ENCODE results near the gene INAFM1. TPM values are rescaled to one million over a fixed set of nuclear protein-coding genes. Genes with fewer than 3 reads are reported as not detected.

The INAFM1 gene
- polyA plus RNA-seq (2011; rRNA removed) (2.2 and 2.9 TPM in 2 replicates), polyA minus RNA-seq (2011; rRNA and poly(A)+ RNA removed) (1.00 and 1.8 TPM in 2 replicates)

DNA sequence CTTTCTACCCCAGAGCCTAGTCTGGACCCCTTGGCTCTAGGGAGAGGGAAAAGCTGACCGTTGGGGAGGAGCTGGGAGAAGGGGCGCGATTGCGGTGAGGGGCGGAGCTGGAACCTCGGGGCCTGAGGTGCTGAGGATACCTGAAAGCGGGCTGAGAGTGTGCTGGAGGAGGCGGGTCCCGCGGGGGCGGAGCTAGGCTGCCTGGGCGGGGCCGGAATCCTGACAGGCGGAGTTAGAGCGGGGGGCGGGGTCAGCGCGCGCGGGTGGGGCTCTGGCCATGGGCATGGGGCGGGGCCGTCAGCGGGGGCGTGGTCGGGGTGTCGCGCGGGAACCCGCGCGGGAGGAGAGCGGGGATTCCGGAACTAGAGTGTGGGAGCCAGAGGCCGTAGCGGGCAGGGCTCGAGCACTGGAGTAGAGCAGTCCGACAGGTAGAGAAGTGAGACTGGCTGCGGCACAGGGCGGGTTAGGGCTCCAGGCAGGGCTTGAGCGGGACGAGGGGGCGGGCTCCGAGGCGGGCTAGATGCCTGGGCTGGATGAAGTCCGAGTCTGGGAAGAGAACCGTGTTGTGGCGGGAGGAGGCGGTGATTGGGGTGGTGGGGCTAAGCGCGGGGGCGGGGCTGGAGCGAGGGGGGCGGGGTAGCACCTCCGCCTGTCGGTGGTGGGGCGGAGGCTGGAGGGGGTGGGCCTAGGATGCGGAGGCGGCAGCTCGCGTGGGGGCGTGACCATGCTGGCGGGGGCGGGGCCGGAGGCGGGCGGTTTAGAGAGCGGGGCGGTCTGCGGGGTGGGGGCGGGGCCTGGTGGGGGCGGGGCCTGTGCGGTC, at the start of gene INAFM1:
Gene INAFM1, plus strand, starts transcription at position 815 of the 820 bp plus-strand sequence. CDS start 35 bp downstream, outside the sequence.
- TF ChIP-seq, protein P1, sequence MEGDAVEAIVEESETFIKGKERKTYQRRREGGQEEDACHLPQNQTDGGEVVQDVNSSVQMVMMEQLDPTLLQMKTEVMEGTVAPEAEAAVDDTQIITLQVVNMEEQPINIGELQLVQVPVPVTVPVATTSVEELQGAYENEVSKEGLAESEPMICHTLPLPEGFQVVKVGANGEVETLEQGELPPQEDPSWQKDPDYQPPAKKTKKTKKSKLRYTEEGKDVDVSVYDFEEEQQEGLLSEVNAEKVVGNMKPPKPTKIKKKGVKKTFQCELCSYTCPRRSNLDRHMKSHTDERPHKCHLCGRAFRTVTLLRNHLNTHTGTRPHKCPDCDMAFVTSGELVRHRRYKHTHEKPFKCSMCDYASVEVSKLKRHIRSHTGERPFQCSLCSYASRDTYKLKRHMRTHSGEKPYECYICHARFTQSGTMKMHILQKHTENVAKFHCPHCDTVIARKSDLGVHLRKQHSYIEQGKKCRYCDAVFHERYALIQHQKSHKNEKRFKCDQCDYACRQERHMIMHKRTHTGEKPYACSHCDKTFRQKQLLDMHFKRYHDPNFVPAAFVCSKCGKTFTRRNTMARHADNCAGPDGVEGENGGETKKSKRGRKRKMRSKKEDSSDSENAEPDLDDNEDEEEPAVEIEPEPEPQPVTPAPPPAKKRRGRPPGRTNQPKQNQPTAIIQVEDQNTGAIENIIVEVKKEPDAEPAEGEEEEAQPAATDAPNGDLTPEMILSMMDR (IDR thresholded peaks at IDR 0.05; ENCODE audit: insufficient read depth, low read depth, low read length): no peak
- POLR2A ChIA-PET: interaction anchor here (0.5 to 2.0 kb wide), 5 partner anchors 17 to 544 kb away, joined by 3 to 15 read pairs (median 3); partner anchors contain the start of gene CCDC9
- H3K27me3 ChIP-seq (ENCODE audit: control insufficient read depth, insufficient read depth, low read length): no peaks in the 10 kb centered on the region
- H3K4me3 ChIP-seq (ENCODE audit: low read depth, low read length): peak within 1 kb of the TSS; percentile 78
- H3K36me3 ChIP-seq (ENCODE audit: control insufficient read depth, insufficient read depth, low read length): peaks cover 19% of the 10 kb centered on the region
- CTCF ChIA-PET: interaction anchor here (0.8 to 3.8 kb wide), 5 partner anchors 10 to 154 kb away, joined by 3 to 25 read pairs (median 8); no protein-coding TSS in a partner anchor
- no peak for DNase-seq (ENCODE audit: low read depth)

DNA sequence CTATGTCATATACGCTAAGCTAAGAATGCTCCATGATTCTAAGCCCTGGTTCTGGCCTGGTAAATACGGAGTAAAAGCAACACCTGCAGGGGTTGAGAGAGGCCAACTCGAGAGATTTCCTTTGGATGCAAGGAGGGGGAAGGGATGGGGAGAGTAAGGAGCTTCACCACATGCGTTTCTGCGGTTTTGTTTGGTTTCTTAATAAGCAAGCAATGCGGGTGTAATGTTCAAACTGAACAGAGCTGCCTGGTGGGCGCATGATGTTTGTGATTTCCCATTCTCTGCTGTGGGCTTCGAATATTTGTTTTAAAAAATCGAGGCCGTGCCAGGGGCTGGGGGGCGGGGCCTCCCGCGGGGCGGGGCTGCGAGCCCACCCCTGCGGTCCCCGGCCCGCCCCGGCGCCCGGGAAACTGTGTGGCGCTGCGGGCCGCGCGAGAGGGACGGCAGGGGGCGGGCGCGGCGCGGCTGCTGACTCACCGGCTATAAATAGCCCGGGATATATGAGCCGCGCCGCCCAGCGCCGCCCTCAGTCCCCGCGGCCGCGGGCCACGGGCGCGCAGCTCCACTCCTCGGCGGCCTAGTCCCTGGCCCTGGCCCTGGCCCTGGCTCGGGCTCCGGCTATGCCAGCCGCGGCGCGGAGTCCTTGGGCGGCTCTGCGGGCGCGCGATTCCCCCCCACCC, 48.8 kb upstream of the INAFM1 start:
- H3K27me3 ChIP-seq (ENCODE audit: control insufficient read depth, insufficient read depth, low read length): no peaks in the 10 kb centered on the region
- DNase-seq (ENCODE audit: low read depth): no peak
- TF ChIP-seq, protein P1 (IDR thresholded peaks at IDR 0.05; ENCODE audit: insufficient read depth, low read depth, low read length): 0 out of 2 replicates have a peak, but pooled peaks have one; percentile 6
- H3K36me3 ChIP-seq (ENCODE audit: control insufficient read depth, insufficient read depth, low read length): peaks cover 20% of the 10 kb centered on the region
- ChIA-PET POLR2A (interaction anchor here (0.5 to 1.3 kb wide), 8 partner anchors 14 to 1456 kb away, joined by 4 to 7 read pairs (median 6); partner anchors contain the start of gene CCDC9), CTCF (interaction anchor here (0.6 to 7.1 kb wide), 8 partner anchors 10 to 76 kb away, joined by 3 to 51 read pairs (median 4); no protein-coding TSS in a partner anchor)
- peak overlapping the region; percentile 77 for H3K4me3 ChIP-seq (ENCODE audit: low read depth, low read length)

DNA sequence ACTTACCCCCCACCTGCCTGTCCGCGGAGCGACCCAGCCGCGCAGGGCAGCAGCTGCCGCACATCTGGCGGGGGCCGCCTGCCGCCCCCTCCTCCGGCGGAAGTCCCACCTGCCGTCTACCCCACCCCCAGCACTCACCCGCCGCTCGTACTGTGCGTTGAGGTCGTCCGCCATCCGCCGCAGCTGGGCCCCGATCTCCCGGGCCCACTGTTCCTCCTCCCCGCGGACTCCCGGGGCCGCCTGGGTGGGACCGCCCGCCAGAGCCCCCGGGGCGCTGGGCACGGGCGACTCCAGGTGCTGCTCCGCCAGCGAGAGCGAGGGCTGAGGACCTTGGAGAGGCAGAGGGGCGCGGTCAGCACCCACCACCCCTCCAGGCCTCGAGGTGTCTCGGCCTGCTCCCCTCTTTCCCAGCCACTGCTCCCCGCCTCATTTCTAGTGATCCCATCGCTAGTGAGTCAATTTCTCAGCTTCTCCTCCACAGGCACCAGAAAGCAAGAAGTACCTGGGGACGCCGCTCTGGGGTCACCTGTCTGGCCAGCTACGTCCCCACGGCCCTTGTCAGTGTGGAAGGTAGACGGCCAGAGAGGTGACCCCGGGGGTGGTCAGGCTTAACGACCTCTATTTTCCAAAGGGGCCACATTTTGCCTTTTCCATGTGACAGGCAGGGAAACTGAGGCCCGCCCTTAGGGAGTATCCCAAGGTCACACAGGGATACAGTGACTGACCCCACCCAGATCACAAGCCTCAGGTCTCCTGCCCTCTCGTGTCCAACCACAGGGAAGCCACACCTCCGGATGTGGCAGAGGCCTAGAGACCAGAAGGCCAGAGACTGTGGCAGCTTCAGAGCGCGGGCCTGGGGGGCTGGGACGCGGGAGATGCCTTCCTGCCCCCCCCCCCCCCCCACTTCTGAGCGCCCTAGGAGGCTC, 48.0 kb upstream of the INAFM1 start:
- CTCF ChIA-PET: interaction anchor here (0.7 to 7.1 kb wide), 5 partner anchors 16 to 72 kb away, joined by 3 to 51 read pairs (median 4); no protein-coding TSS in a partner anchor
- DNase-seq (ENCODE audit: low read depth): peak; percentile 35
- H3K36me3 ChIP-seq (ENCODE audit: control insufficient read depth, insufficient read depth, low read length): peaks cover 12% of the 10 kb centered on the region
- POLR2A ChIA-PET: interaction anchor here (0.6 to 1.3 kb wide), 7 partner anchors 13 to 1457 kb away, joined by 5 to 21 read pairs (median 7); no protein-coding TSS in a partner anchor
- TF ChIP-seq, protein P1 (IDR thresholded peaks at IDR 0.05; ENCODE audit: insufficient read depth, low read depth, low read length): peak; percentile 16; the same call in 1 of the 2 replicates
- H3K4me3 ChIP-seq (ENCODE audit: low read depth, low read length): peak overlapping the region; percentile 77
- H3K27me3 ChIP-seq (ENCODE audit: control insufficient read depth, insufficient read depth, low read length): no peaks in the 10 kb centered on the region

DNA sequence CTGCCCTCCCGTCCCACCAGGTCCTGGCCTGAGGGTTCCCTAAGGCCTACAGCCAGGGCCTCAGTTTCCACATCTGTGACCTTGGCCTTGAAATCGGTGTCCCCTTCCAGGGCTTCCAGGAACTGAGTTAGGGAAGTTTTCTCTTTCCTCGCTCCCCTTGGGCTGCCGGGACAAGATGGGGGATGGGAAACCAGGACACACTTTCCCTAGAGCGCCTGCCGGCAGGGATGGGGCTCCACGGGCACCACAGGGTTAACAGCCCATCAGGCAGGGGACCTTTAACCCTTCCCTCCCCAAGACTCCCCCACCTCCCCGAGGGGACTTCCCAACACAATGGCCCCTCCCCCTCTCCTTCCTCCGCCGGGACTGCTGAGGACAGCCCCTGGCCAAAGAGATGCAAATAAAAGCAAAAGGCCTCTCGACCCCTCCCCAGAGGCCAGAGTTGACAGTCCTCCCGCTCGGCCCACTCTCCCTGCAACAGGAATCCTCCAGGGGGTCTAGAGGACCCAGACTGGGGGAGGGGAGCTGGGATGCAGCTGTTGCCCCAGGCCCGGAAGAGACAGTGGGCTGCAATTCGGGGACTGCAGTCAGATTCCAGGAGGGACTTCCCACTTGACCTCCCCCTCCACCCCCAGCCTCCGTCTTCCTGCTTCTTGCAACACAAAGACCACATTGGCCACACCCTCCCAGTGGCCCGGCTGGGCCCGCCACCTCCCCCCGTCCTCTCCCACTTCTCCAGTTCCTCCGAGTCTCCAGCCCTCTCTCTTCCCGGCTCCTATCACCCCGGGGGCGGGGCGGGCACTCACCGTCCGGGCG, 47.1 kb upstream of the INAFM1 start:
- CTCF ChIA-PET: interaction anchor here (0.7 to 7.1 kb wide), 5 partner anchors 16 to 77 kb away, joined by 3 to 51 read pairs (median 3); no protein-coding TSS in a partner anchor
- Histone ChIP-seq H3K4me3 (ENCODE audit: low read depth, low read length) (peak overlapping the region; percentile 77), H3K27me3 (ENCODE audit: control insufficient read depth, insufficient read depth, low read length) (no peaks in the 10 kb centered on the region), H3K36me3 (ENCODE audit: control insufficient read depth, insufficient read depth, low read length) (peaks cover 8% of the 10 kb centered on the region)
- DNase-seq (ENCODE audit: low read depth): peak; percentile 70
- TF ChIP-seq, protein P1 (IDR thresholded peaks at IDR 0.05; ENCODE audit: insufficient read depth, low read depth, low read length): no peak
- POLR2A ChIA-PET: interaction anchor here (0.6 to 1.2 kb wide), 2 partner anchors 16 to 180 kb away, joined by 9 to 21 read pairs; no protein-coding TSS in a partner anchor

Data from BJ (cell line).